ENCODE measurements around the gene P2RY2.
"Not testable (repeated sequence)": the region's sequence is repeated elsewhere in the genome, so short reads cannot be mapped to it uniquely, and the experiment has no call there.

The P2RY2 gene

GRCh38 chr11:73189315-73189714, 28.8 kb upstream of the P2RY2 start:
- peak; percentile 40 for DNase-seq

DNA sequence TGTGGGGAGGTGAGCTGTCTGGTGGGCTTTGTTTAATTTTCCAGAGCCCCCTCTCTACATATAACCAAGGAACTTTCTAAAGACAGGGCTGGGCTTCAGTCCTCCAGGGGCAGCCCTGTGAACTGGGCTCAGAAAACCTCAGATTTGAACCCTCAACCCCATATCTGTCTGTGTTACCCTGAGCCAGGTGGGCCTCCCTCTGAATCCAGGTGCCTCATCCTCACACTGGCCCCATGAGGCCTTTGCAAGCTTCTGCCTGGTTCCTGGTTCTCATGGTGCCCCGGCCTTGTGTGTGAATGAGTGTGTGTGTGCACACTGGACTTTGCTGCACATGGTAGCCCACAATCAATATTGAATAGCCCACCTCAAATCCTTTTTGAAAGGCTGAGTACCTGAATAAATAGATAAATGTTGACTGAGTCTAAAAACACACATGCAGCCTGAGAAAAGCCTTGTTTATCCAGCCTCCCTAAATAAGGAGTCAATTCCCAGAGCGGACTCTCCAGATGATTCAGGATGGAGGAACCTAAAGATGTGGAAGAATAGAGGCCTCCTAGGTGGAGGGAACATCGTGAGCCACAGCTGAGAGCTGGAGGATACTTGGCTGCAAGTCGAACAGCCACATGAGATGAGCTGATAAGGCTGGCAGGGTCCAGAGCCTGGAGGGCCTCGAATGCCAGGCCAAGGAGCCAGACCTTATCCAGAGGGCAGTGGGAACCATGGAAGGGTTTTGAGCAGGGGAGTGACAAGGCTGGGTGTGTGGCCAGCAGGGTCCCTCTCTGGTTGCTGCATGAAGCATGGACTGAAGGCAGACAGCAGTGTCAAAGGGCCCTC, 28.1 kb upstream of the P2RY2 start:
- peak; percentile 38 for DNase-seq

DNA sequence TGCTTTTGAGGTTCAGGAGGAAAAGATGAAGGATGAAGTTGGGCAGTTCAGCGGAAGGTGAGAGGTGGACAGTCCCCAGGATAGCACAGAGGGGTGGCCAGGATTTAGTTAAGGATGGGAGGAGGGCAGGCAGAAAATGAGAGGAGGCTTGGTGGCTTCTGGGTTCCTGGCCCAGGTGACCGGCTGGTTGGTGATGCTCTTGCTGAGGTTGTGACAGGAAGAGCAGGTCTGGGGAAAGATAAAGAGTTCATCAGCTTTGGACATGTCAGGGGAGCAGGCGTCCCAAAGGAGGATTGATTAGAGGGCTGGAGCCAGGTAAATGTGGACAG, 27.6 kb upstream of the P2RY2 start:
- DNase-seq: no peak

GRCh38 chr11:73191151-73191550, 26.9 kb upstream of the P2RY2 start:
- peak; percentile 45 for DNase-seq

GRCh38 chr11:73192272-73192671, 25.8 kb upstream of the P2RY2 start:
- peak; percentile 51 for DNase-seq

DNA sequence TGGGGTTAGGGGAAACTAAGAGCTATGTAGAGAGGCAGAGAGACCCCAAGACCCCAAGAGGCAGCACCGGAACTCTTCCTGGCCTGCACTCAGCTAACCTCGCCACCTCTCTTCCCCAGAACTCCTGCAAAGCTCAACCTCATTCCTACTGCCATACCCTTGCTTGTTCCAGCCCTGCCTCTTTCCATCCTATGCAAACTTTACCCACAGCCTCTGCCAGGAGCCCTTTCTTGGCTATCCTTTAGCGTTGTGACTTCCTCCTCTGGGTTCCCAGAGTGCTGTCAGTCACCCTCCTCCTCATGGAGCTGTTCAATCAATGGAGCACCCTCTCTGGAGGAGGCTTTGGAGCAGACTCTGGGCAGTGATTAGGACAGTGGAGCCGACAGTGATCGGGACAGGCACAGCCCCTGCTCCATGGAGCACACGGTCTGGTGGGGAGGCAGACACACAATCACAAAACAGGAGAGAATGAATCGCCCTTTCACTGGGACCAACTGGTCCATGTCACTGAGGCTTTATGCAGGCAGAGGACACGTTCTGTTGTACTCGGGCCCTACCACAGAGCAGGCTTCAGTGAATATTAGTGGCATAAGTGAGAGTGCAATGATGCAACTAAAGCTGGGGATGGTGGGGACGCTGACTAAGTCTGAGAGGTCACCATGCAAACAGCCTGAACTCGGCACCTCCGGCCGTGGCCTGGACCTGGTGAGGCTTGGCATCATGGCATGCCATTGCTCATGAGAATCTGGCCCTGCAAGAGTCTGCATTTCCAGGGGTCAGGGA, 24.6 kb upstream of the P2RY2 start:
- peak; percentile 45 for DNase-seq

GRCh38 chr11:73194034-73194507, 24.0 kb upstream of the P2RY2 start:
- DNase-seq: no peak

GRCh38 chr11:73194593-73194992, 23.5 kb upstream of the P2RY2 start:
- DNase-seq: peak; percentile 36

DNA sequence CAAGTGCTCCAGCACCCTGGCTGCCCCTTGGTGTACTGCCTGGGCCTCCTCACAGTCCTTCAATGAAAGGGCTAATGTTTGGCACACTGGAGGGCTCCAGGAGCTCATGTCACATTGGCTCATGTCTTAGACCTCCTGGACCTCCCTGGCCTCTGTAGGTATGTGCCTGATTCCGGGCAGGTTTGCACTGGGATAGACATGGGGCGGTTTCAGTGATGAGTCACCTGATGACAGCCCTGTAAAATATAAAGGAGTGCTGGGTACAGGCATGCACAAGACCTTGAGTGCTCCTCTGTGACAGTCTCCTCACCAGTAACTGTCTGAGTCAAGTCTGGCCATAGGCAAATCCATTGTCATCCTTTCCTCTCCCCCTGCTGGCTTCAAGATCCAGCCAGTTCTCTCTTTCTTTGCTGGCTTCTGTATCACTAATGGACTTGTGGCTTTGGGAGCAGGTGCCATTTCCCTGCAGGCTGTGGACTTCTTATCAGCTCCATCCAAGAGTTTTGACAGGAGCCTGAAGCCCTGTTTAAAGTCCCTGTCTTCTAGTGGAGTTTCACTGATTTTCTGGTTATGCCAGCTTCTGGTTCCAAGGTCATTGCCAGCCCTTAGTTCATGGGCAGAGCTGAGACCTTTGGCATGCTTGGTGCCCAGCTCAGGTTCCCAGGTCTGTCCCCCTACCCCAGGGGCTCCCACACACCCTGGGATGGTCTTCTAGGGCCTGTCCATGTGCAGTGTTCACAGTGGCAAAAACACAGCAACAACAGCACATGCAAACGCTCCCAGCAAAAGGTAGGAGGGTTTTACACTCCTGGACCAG, 22.7 kb upstream of the P2RY2 start:
- DNase-seq: peak; percentile 38

GRCh38 chr11:73196576-73196975, 21.5 kb upstream of the P2RY2 start:
- no peak for DNase-seq

DNA sequence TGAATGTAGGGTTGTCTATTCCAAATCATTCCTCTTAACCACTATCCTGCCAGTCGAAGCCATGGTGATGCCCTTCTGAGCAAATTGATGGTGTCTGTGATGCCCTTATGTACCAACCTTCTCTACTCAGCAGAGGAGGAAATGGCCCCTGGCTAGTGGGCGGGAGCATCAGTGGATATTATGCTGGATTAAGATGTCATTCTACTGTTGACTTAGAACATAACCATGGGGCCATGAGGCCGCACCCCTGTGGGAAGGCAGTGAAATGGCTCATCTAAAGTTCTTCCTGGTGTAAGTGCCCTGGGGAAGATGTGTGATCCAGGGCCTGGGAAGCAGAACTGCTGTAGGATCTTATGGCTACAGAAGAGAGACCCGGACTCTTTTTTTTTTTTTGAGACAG, 20.7 kb upstream of the P2RY2 start:
- DNase-seq: no peak

DNA sequence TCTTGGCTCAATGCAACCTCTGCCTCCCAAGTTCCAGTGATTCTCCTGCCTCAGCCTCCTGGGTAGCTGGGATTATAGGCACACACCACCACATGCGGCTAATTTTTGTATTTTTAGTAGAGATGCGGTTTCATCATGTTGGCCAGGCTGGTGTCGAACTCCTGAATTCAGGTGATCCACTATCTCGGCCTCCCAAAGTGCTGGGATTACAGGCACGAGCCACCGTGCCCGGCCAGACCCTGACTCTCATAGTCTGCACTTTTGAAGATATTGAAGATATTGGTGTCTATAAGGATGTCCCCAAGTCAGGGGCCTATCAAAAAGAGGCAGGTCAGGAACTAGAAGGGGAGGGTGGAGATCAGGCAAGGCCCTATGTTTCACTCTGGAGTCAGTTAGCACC, 20.3 kb upstream of the P2RY2 start:
- DNase-seq: not testable (repeated sequence)

GRCh38 chr11:73198677-73199076, 19.4 kb upstream of the P2RY2 start:
- peak; percentile 30 for DNase-seq

DNA sequence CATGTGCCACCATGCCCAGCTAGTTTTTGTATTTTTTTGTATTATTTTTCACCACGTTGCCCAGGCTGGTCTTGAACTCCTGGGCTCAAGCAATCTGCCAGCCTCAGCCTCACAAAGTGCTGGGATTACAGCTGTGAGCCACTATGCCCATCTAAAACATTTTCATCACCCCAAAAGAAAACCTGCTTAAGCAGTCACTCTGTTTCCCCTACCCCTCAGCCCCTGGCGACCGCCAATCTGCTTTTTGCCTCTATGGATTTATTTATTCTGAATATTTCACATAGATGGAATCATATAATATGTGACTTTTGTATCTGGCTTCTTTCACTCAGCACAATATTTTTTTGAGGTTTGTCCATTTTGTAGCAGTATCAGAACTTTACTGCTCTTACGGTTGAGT, 18.6 kb upstream of the P2RY2 start:
- DNase-seq: no peak

- peak; percentile 44 for DNase-seq
Measured at GRCh38 chr11:73200256-73200655, 17.8 kb upstream of the P2RY2 start.

DNA sequence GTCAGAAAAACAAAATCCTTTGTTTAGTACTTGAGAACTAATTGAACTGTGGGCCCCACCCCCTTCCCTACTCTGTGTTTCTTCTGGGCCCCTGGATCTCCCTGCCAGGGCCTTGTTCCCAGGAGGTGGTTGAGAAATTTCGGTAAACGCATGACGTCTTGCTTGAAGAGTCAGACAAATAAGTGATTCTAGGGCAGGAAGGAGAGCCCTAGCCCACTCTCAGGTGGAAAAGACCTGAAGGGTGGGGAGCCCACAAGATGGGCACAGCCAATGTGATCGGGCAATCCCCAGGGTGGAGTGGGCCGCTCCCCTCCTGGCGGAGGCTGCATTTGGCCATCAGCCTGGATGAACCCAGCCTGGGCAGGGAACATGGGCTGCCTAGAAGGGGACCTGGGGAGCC, 16.8 kb upstream of the P2RY2 start:
- peak; percentile 39 for DNase-seq

DNA sequence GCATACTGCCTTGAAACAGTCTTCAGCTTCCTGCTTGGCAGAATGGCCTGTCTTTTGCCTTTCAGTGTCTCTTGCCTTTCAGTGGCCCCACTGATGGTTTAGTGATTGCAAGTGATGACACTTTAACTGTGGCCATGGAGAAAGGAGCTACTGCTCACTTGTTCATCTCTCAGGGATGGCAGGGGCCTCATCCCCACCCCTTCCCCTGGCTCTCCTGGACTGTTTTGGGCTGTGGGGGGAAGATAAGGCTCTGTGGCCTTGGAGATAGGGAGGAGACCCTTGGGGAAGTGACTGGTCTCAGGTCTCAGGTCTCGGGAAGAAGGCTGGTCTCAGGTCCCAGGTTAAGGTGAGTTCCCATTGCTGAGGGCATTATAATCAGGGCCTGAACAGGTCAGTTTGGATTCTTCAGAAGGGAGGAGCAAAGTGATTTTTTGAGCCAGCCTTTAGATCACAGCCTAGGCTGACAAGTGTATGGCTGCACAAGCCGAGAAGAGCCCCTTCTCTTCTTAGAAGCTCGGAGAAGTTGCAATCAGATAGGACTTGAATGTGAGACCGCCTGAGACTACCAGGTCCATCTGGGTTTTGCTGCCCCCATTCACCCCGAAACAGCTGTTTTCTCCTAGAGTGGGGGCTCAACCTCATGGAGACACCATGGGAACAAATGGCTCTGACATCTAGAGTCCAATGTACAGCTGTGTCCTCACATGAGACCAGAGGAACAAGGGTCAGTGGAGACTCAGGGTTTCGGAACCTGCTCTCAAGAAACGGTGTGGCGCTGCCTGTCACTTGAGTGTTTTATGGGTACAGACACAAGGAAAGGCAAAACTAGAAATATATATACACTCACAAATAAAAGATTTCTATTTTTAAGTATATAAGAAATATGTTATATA, 15.9 kb upstream of the P2RY2 start:
- peak; percentile 33 for DNase-seq

GRCh38 chr11:73203322-73203721, 14.8 kb upstream of the P2RY2 start:
- DNase-seq: no peak

DNA sequence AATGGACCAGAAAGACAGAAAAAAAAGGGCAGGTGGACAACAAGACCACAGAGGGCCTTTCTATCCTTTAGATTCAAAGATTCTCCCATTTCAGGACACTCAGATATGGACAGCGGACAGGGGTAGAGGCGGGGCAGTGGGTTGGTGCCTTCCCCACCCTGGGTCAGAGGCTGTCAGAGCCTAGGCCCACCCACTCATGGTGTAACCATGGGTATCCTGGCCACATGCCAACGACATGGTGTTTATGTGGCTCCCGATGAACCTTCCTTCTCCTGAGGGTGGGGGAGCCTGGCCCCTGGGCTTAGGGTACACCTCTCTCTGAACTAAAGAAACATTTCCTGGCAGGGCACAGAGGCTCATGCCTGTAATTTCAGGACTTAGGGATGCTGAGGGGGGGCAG, 14.3 kb upstream of the P2RY2 start:
- DNase-seq: peak; percentile 26

- DNase-seq: peak; percentile 42
Measured at GRCh38 chr11:73204711-73205121, 13.4 kb upstream of the P2RY2 start.

DNA sequence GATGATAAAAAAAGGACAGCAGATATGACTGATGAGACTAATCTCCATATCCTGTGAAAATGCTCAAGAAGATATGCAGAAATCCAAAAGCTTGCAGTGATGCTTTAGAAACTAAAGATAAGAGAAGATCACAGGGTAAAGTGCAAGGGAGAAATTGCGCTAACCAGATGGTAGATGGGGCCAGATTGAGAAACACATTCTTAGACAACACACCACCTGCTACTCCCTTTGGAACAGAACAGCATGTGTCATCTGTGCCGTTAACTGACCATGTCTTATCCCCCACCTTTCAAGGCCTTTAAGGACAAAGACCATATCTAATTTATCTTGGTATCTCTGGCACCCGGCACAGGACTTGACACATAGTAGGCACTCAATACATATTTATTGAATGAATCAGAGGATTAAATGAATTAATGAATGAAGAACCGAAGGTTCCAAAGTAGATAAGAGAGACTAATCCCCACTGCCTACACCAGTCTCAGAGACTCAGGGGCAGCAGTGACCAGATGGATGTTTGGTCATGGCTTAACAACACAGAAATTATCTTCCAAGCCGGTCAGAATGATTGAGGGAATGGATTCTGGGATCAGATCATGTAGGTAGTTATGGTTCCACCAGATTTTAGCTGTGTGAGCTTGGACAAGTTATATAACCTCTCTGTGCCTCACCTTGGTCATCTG, 12.3 kb upstream of the P2RY2 start:
- no peak for DNase-seq

DNA sequence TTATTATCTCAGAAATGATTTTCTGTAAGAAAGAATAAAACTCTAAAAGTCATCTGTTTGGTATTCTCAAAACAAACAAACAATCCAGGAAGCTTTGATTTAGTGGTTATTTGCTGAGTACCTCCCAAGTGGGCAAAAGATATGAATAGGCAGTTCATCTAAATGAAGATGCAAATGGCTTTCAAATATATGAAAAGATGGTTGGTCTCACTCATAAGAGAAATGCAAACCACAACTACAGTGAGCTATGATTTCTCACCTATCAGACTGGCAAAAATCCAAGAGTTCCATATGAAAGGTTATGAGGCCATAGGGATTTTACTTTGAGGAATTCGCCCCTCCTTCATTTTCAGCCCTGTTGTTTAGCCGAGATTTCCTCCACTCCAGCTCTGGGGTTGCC, 11.3 kb upstream of the P2RY2 start:
- DNase-seq: no peak
